Heart left ventricle (tissue), 16 donors: ENCODE data around the gene EML6. TPM values are rescaled to one million over a fixed set of nuclear protein-coding genes. Genes with fewer than 3 reads are reported as not detected.

Experiments used
- ATAC-seq, 4 donors: fragments of 200-7000 bp; cut with Tn5 transposase; one replicate each; pipeline ENCODE4 v1.9.1; 2020 to 2022; ENCODE audit warnings: moderate library complexity in 4 of 4, mild to moderate bottlenecking in 3 of 4, moderate number of reproducible peaks in 1 of 4
- DNase-seq, 5 donors: peaks; one replicate each; pipeline ENCODE4 v3.0.0-alpha.2; 2020
- H3K27ac ChIP-seq, 12 donors: fragments of 200-600 bp; sonication (generic) in 4 of 12; one replicate each; pipeline versions ENCODE4 v1.5.0 to v1.8.0; 2016 to 2022; ENCODE audit warnings: mild to moderate bottlenecking in 2 of 12
- H3K27me3 ChIP-seq, 9 donors: fragments of 200-600 bp; sonication (generic) in 2 of 9; one replicate each; pipeline versions ENCODE4 v1.5.1 to v1.8.0; 2016 to 2022; ENCODE audit warnings: mild to moderate bottlenecking in 3 of 9
- H3K36me3 ChIP-seq, 9 donors: fragments of 200-600 bp; sonication (generic) in 2 of 9; one replicate each; pipeline versions ENCODE4 v1.5.0 to v1.8.0; 2018 to 2022; ENCODE audit warnings: mild to moderate bottlenecking in 2 of 9
- H3K4me1 ChIP-seq, 12 donors: fragments of 200-600 bp; sonication (generic) in 4 of 12; one replicate each; pipeline versions ENCODE4 v1.5.0 to v1.8.0; 2016 to 2022; ENCODE audit warnings: mild to moderate bottlenecking in 3 of 12
- H3K4me3 ChIP-seq, 12 donors: fragments of 200-600 bp; sonication (generic) in 4 of 12; one replicate each; pipeline versions ENCODE4 v1.5.0 to v1.8.0; 2017 to 2022; ENCODE audit warnings: mild to moderate bottlenecking in 9 of 12, moderate library complexity in 4 of 12
- H3K9me3 ChIP-seq, 12 donors: fragments of 200-600 bp; sonication (generic) in 4 of 12; one replicate each; pipeline versions ENCODE4 v1.5.0 to v1.8.0; 2016 to 2022; ENCODE audit warnings: mild to moderate bottlenecking in 1 of 12
- POLR2A ChIP-seq, 2 donors: fragments of 450-650 bp; IDR thresholded peaks; one replicate each; pipeline ENCODE4 v1.6.1; 2017; ENCODE audit warnings: antibody characterized with exemption in 2 of 2, mild to moderate bottlenecking in 2 of 2, moderate library complexity in 2 of 2
- WGBS, 4 donors: extraction: QIAGEN DNeasy Blood & Tissue Kit in 2 of 4; methylation state at CpG; one replicate each; pipeline versions ENCODE4 v1.1.5 to v1.1.7; 2013 to 2018; 5-methylcytosine and 5-hydroxymethylcytosine counted together
- intact Hi-C, 10 donors: fragments of 100-400 bp; cut with DNase I; formaldehyde crosslinking; loops; one replicate each; pipeline versions ENCODE4 v1.11.1 to v1.14.2; 2022
- polyA plus RNA-seq, 2 donors: library from polyadenylated mRNA; stranded (reverse); fragments of 200-250 nt; gene quantifications; one replicate each; pipeline ENCODE4 v1.2.3, GENCODE V29; 2013
- total RNA-seq, 9 donors: library from RNA; depleted of rRNA in 2 of 9; stranded (reverse); fragments of >200 nt in 2 of 9; fragmentation: NEBNext Ultra II Directional in 3 of 9; extraction: Animal tissue kit (Norgen Biotek cat#: 25700) in 3 of 9; gene quantifications; one replicate each; pipeline versions ENCODE4 v1.1.0 to v1.2.4, GENCODE V29; 2016 to 2023
- TF ChIP-seq, protein P1 (sequence below), 12 donors: fragments of 200-600 bp; sonication (generic) in 4 of 12; IDR thresholded peaks; one replicate each; pipeline versions ENCODE4 v1.5.0 to v1.8.0; 2018 to 2022; ENCODE audit warnings: antibody characterized with exemption in 12 of 12, mild to moderate bottlenecking in 5 of 12
- donor health status: ischemic (EF 13 %, LVEDD 7.1; RV severe dilation, severe dysfunction).
- donor health status: healthy with polysubstance abuse.
- donor health status: DM: no; HTN: yes; CAD: no.
- donor health status: DM: no; HTN: no; CAD: no.
- donor health status: ischemic (EF 25% LVEDD 6.9; RV normal size, moderate dysfunction).
- donor health status: ischemic (EF 25% LVEDD 5.7; RV mildly dilated, moderate dysfunction).
- donor health status: healthy.
- donor health status: DM: yes; HTN: yes; CAD: no.
- donor health status: ischemic (EF 35%, LVEDD 5.7; RV mildly dilated, moderate dysfunction).
- donor health status: nonischemic (EF 11% LVEDD 7.7; RV severe dilation, severe dysfunction).
- donor health status: DM: yes; HTN: yes; CAD: no.
- donor health status: PGD.
- donor health status: ischemic (EF 29% LVEDD 5.4; RV normal size, mild dysfunction).
- donor health status: nonischemic (EF 23%, LVEDD 6.1; RV moderate dilation, normal function).

Gene EML6
- total and polyA plus RNA-seq, 11 donors: 0.08 to 1.2 (median 0.58) TPM

DNA sequence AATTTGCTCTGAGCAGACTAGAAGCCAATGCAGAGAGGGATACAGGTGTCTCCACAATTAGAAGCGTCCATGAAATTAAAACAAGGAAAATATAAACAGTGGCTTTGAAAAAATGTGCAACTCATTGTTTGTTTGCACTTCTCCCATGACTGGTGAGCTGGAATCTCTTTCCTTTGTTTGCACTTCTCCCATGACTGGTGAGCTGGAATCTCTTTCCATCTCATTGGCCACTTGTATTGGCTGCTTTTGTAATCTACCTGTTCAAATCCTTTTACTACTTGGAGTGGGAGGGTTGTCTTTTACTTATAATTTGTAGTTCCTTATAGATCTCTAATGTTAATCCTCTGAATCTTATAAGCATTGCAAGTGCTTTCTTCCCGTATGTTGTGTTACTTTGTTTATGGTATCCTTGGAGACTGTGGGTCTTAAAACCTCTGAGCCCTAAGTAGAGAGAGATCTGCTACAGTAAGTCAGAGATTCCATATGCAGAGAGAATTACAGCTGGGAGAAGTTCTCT lies 232.7 kb downstream of the EML6 start:
- Histone ChIP-seq H3K27ac (no peak overlapping the region), H3K4me1 (no peaks in the 10 kb centered on the region), H3K27me3 (peaks cover 0 to 6% (median 0%) of the 10 kb centered on the region in 9 donors), H3K36me3 (no peaks in the 10 kb centered on the region), H3K4me3 (no peak overlapping the region), H3K9me3 (no peaks in the 10 kb centered on the region)
- no peak for ATAC-seq
- no peak for DNase-seq
- intact Hi-C loops: loop anchor here in 1 of 10 donors (5.0 kb wide), 1 partner anchor 39 kb away; no protein-coding TSS in a partner anchor
- 79 to 94% (median 86%) methylated on average over 2 of the region's 2 CpGs for WGBS, 4 donors
- TF ChIP-seq, protein P1, sequence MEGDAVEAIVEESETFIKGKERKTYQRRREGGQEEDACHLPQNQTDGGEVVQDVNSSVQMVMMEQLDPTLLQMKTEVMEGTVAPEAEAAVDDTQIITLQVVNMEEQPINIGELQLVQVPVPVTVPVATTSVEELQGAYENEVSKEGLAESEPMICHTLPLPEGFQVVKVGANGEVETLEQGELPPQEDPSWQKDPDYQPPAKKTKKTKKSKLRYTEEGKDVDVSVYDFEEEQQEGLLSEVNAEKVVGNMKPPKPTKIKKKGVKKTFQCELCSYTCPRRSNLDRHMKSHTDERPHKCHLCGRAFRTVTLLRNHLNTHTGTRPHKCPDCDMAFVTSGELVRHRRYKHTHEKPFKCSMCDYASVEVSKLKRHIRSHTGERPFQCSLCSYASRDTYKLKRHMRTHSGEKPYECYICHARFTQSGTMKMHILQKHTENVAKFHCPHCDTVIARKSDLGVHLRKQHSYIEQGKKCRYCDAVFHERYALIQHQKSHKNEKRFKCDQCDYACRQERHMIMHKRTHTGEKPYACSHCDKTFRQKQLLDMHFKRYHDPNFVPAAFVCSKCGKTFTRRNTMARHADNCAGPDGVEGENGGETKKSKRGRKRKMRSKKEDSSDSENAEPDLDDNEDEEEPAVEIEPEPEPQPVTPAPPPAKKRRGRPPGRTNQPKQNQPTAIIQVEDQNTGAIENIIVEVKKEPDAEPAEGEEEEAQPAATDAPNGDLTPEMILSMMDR (IDR thresholded peaks at IDR 0.05): no peak
- TF ChIP-seq POLR2A (IDR thresholded peaks at IDR 0.05): no peak

DNA sequence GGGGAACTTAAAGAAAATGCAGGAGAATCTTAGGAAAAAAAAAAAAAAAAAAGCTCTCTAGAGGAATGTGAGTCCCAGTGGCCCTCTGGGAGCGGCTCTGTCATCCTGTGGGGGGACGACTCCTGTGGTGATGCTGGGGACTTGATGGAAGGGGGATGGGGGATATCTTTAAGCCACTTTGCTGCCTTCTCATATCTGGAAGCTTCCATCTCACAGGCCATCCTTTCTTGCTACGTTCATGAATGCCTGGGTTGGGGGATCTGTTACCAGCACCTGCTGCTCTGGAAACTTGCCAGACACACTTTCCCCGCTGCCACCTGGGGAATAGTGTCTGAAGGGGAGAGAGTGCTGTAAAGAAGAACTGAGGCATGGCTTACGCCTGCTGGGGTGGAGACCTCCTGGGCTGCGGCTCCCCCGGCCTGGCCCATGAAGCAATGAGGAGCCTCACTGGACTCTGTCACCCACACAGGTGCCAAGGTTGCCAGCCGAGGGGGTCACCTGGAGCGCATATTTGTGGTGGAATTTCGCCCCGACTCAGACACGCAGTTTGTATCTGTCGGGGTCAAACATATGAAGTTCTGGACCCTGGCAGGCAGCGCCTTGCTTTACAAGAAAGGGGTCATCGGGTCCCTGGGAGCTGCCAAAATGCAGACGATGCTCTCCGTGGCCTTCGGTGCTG lies 234.0 kb downstream of the EML6 start:
- Histone ChIP-seq H3K27ac (no peak overlapping the region), H3K9me3 (no peaks in the 10 kb centered on the region), H3K36me3 (no peaks in the 10 kb centered on the region), H3K27me3 (peaks cover 0 to 6% (median 0%) of the 10 kb centered on the region in 9 donors), H3K4me3 (no peak overlapping the region), H3K4me1 (no peaks in the 10 kb centered on the region)
- TF ChIP-seq, protein P1 (IDR thresholded peaks at IDR 0.05): no peak
- no peak for TF ChIP-seq POLR2A (IDR thresholded peaks at IDR 0.05)
- intact Hi-C loops: loop anchor here in 1 of 10 donors (5.0 kb wide), 1 partner anchor 40 kb away; no protein-coding TSS in a partner anchor
- DNase-seq (no peak), ATAC-seq (no peak)
- 84 to 92% (median 89%) methylated on average over 12 to 18 of the region's 18 CpGs for WGBS, 4 donors

GRCh38 chr2:54958717-54959371 lies 235.4 kb downstream of the EML6 start:
- no peak overlapping the region for H3K27ac ChIP-seq
- TF ChIP-seq POLR2A (IDR thresholded peaks at IDR 0.05): no peak
- TF ChIP-seq, protein P1 (IDR thresholded peaks at IDR 0.05): no peak
- peak in 1 of 4 donors; percentile 28 for ATAC-seq

GRCh38 chr2:54960164-54960563 lies 236.7 kb downstream of the EML6 start:
- Histone ChIP-seq H3K9me3 (no peaks in the 10 kb centered on the region), H3K27ac (no peak overlapping the region), H3K27me3 (peaks cover 0 to 6% (median 0%) of the 10 kb centered on the region in 9 donors), H3K4me3 (no peak overlapping the region), H3K4me1 (peaks cover 0 to 5% (median 2%) of the 10 kb centered on the region in 12 donors), H3K36me3 (no peaks in the 10 kb centered on the region)
- TF ChIP-seq POLR2A (IDR thresholded peaks at IDR 0.05): no peak
- TF ChIP-seq, protein P1 (IDR thresholded peaks at IDR 0.05): no peak
- intact Hi-C loops: no loop called here
- WGBS, 4 donors: 87 to 90% (median 87%) methylated on average over 6 to 7 of the region's 7 CpGs
- ATAC-seq (no peak), DNase-seq (no peak)

More at GRCh38 chr2:54958717-54959371, 235.4 kb downstream of the EML6 start:
- Histone ChIP-seq H3K4me3 (no peak overlapping the region), H3K4me1 (no peaks in the 10 kb centered on the region), H3K27me3 (peaks cover 0 to 6% (median 0%) of the 10 kb centered on the region in 9 donors), H3K36me3 (no peaks in the 10 kb centered on the region), H3K9me3 (no peaks in the 10 kb centered on the region)
- no peak for DNase-seq
- intact Hi-C loops: loop anchor here in 1 of 10 donors (5.0 kb wide), 1 partner anchor 42 kb away; no protein-coding TSS in a partner anchor
- WGBS, 4 donors: 88 to 92% (median 90%) methylated on average over 14 of the region's 14 CpGs
